Endothelial cell of umbilical vein (primary cell): ENCODE data around the gene ISX. TPM values are rescaled to one million over a fixed set of nuclear protein-coding genes. Genes with fewer than 3 reads are reported as not detected.

Source experiments
- BruUV-seq: library from RNA; stranded (reverse); fragments of 400-500 nt; replicated peaks from 2 replicates; lab custom pipeline; 2021; lab: Mats Ljungman, UMichigan
- CTCF ChIA-PET: fragments of 300-600, 350-600 bp; sonication (Branson Sonifier 250); formaldehyde crosslinking; loops from one replicate; lab custom pipeline; 2021; ENCODE audit warnings: antibody characterized with exemption, inconsistent platforms; lab: Charles Lee
- POLR2A ChIA-PET: fragments of 300-600, 350-600 bp; sonication (Branson Sonifier 250); formaldehyde crosslinking; loops from one replicate; lab custom pipeline; 2021; ENCODE audit warnings: antibody characterized with exemption, inconsistent platforms; lab: Charles Lee
- DNase-seq: peaks from one replicate; pipeline ENCODE4 v3.0.0-alpha.2; 2011; ENCODE audit warnings: low read depth, low spot score
- FAIRE-seq: peaks from 2 replicates; lab custom pipeline; 2011; peaks lifted over from hg19 to GRCh38; lab: Jason Lieb, UNC
- H2AFZ ChIP-seq: 2 replicates; pipeline ENCODE4 v1.6.0; 2012; ENCODE audit warnings: low read depth, low read length, control low read depth, inconsistent platforms
- H3K27ac ChIP-seq: 2 replicates; pipeline ENCODE4 v1.5.1; 2011; ENCODE audit warnings: low read depth, mild to moderate bottlenecking, control low read depth, low read length, moderate library complexity; ENCODE audit not compliant: insufficient read depth
- H3K27me3 ChIP-seq, 2 experiments: 2 replicates each; pipeline versions ENCODE4 v1.6.0 to v1.6.1; 2011; ENCODE audit warnings: low read length in 2 of 2, mixed read lengths in 1 of 2; ENCODE audit not compliant: control insufficient read depth in 2 of 2, insufficient read depth in 2 of 2
- H3K36me3 ChIP-seq, 2 experiments: 2 replicates in 1 of 2; 3 replicates in 1 of 2; pipeline ENCODE4 v1.5.1; 2011; ENCODE audit warnings: low read length in 2 of 2, mild to moderate bottlenecking in 1 of 2, moderate library complexity in 1 of 2; ENCODE audit not compliant: control insufficient read depth in 2 of 2, insufficient read depth in 2 of 2; ENCODE audit errors: extremely low read depth in 1 of 2
- H3K4me1 ChIP-seq: 3 replicates; pipeline ENCODE4 v1.5.1; 2011; ENCODE audit warnings: mild to moderate bottlenecking, low read length; ENCODE audit not compliant: control insufficient read depth, insufficient read depth; ENCODE audit errors: extremely low read depth
- H3K4me2 ChIP-seq: 2 replicates; pipeline ENCODE4 v1.6.1; 2011; ENCODE audit warnings: low read length, control low read depth, mixed read lengths; ENCODE audit not compliant: insufficient read depth
- H3K4me3 ChIP-seq, 3 experiments: fragments of 200-600 bp in 1 of 3; sonication (generic), shearing (Covaris generic) in 1 of 3; replicated peaks in 1 of 3; 2 replicates each; pipeline ENCODE4 v1.5.1; 2011 to 2016; ENCODE audit warnings: control low read depth in 3 of 3, low read length in 3 of 3, mild to moderate bottlenecking in 2 of 3, inconsistent platforms in 1 of 3, low read depth in 1 of 3, moderate library complexity in 1 of 3; ENCODE audit not compliant: insufficient read depth in 1 of 3
- H3K79me2 ChIP-seq: 2 replicates; pipeline ENCODE4 v1.6.0; 2012; ENCODE audit warnings: low read length, inconsistent platforms; ENCODE audit not compliant: control insufficient read depth, insufficient read depth
- H3K9ac ChIP-seq: replicated peaks from 2 replicates; pipeline ENCODE3; 2011; ENCODE audit warnings: low read length, control low read depth; ENCODE audit not compliant: insufficient read depth; ENCODE audit errors: extremely low read depth
- H3K9me1 ChIP-seq: replicated peaks from 3 replicates; pipeline ENCODE4 v1.6.0; 2011; ENCODE audit warnings: mild to moderate bottlenecking, low read length; ENCODE audit not compliant: control insufficient read depth, insufficient read depth; ENCODE audit errors: extremely low read depth
- H3K9me3 ChIP-seq: replicated peaks from 2 replicates; pipeline ENCODE4 v1.5.1; 2012; ENCODE audit warnings: low read length, inconsistent platforms; ENCODE audit not compliant: control insufficient read depth, insufficient read depth
- H4K20me1 ChIP-seq: replicated peaks from 2 replicates; pipeline ENCODE3; 2011; ENCODE audit warnings: mild to moderate bottlenecking, low read length; ENCODE audit not compliant: control insufficient read depth, insufficient read depth; ENCODE audit errors: extremely low read depth
- EZH2 ChIP-seq: IDR thresholded peaks from 2 replicates; pipeline ENCODE4 v1.6.1; 2012; ENCODE audit warnings: borderline replicate concordance, low read depth, mild to moderate bottlenecking, moderate library complexity, low read length, inconsistent platforms; ENCODE audit not compliant: severe bottlenecking
- FOS ChIP-seq: IDR thresholded peaks from 2 replicates; pipeline ENCODE4 v1.6.1; 2011; ENCODE audit warnings: mild to moderate bottlenecking, low read length, moderate library complexity, borderline replicate concordance; ENCODE audit not compliant: insufficient read depth
- GATA2 ChIP-seq: IDR thresholded peaks from 2 replicates; pipeline ENCODE4 v1.7.0; 2011; ENCODE audit warnings: low read depth, mild to moderate bottlenecking, moderate library complexity, mixed read lengths, low read length; ENCODE audit not compliant: insufficient read length, insufficient read depth
- JUN ChIP-seq: IDR thresholded peaks from 2 replicates; pipeline ENCODE4 v1.6.1; 2011; ENCODE audit warnings: borderline replicate concordance, low read depth; ENCODE audit not compliant: insufficient read length, insufficient read depth
- MAX ChIP-seq: IDR thresholded peaks from 2 replicates; pipeline ENCODE4 v1.6.1; 2011; ENCODE audit not compliant: insufficient read depth, insufficient read length
- MYC ChIP-seq: IDR thresholded peaks from one replicate; pipeline ENCODE4 v1.6.1; 2011; ENCODE audit warnings: mild to moderate bottlenecking, low read depth, low read length
- POLR2A ChIP-seq: IDR thresholded peaks from 2 replicates; pipeline ENCODE4 v1.6.1; 2012; ENCODE audit warnings: low read depth, mild to moderate bottlenecking, control low read depth, low read length
- POLR2AphosphoS5 ChIP-seq: IDR thresholded peaks from 2 replicates; pipeline ENCODE4 v1.6.1; 2012; ENCODE audit warnings: low read depth, mild to moderate bottlenecking, control low read depth, low read length, moderate library complexity; ENCODE audit not compliant: insufficient read depth
- dilution Hi-C: fragments of 300-500 bp; cut with MboI; formaldehyde crosslinking; loops from one replicate; pipeline ENCODE4 v1.15.0; 2019; ENCODE audit warnings: low sequenced_read_pairs; ENCODE audit not compliant: extremely low pct_ligation_motif_present
- intact Hi-C: fragments of 100-400 bp; cut with micrococcal nuclease; formaldehyde crosslinking; loops from one replicate; pipeline ENCODE4 v1.10.0; 2022
- polyA plus RNA-seq, 4 experiments: library from polyadenylated mRNA; depleted of rRNA in 3 of 4; stranded (reverse) in 3 of 4; unstranded in 1 of 4; fragments of >200 nt; gene quantifications; 2 replicates each; pipeline versions ENCODE4 v1.2.1 to v1.2.3, GENCODE V29; 2011 to 2012; ENCODE audit warnings: missing spikeins in 1 of 4
- total RNA-seq: library from RNA; stranded (reverse); gene quantifications from 2 replicates; pipeline ENCODE4 v1.2.3, GENCODE V29; 2021
- TF ChIP-seq, protein P1 (sequence below), 2 donors: IDR thresholded peaks; 1 replicate in 1 of 2; 2 replicates in 1 of 2; pipeline ENCODE4 v1.5.1; 2011; ENCODE audit warnings: low read length in 2 of 2, mild to moderate bottlenecking in 2 of 2, moderate library complexity in 2 of 2, control low read depth in 1 of 2, inconsistent platforms in 1 of 2, low read depth in 1 of 2; ENCODE audit not compliant: insufficient read depth in 1 of 2; ENCODE audit errors: extremely low read depth in 1 of 2

ISX gene
- total and polyA plus RNA-seq, 2 donors (not counting 3 experiments of a cell fraction or from before 2014, with no cell fraction given) = not detected

- no peaks in the 10 kb centered on the region for H3K79me2 ChIP-seq
- H3K9me3 ChIP-seq = peaks cover 4% of the 10 kb centered on the region
- no peaks in the 10 kb centered on the region for H3K9me1 ChIP-seq
- no peak overlapping the region for H2AFZ ChIP-seq
- ChIA-PET POLR2A (no interaction called here), CTCF (no interaction called here)
- dilution Hi-C loops (no loop called here), intact Hi-C loops (no loop called here)
- FAIRE-seq (no peak), DNase-seq (no peak)
- no peaks in the 10 kb centered on the region for H3K36me3 ChIP-seq
- no peak overlapping the region for H3K4me3 ChIP-seq
- TF ChIP-seq POLR2A (no peak), MAX (no peak), POLR2AphosphoS5 (no peak), JUN (no peak), FOS (no peak), GATA2 (no peak), MYC (no peak), EZH2 (no peak)
- TF ChIP-seq, protein P1, sequence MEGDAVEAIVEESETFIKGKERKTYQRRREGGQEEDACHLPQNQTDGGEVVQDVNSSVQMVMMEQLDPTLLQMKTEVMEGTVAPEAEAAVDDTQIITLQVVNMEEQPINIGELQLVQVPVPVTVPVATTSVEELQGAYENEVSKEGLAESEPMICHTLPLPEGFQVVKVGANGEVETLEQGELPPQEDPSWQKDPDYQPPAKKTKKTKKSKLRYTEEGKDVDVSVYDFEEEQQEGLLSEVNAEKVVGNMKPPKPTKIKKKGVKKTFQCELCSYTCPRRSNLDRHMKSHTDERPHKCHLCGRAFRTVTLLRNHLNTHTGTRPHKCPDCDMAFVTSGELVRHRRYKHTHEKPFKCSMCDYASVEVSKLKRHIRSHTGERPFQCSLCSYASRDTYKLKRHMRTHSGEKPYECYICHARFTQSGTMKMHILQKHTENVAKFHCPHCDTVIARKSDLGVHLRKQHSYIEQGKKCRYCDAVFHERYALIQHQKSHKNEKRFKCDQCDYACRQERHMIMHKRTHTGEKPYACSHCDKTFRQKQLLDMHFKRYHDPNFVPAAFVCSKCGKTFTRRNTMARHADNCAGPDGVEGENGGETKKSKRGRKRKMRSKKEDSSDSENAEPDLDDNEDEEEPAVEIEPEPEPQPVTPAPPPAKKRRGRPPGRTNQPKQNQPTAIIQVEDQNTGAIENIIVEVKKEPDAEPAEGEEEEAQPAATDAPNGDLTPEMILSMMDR (IDR thresholded peaks at IDR 0.05; ENCODE audit: extremely low read depth in 1 of 2, insufficient read depth in 1 of 2, low read depth in 1 of 2, low read length in 2 of 2) = no peak
- H3K4me2 ChIP-seq = no peak overlapping the region
- H3K9ac ChIP-seq = no peak overlapping the region
- H4K20me1 ChIP-seq = no peaks in the 10 kb centered on the region
- H3K27ac ChIP-seq = no peak overlapping the region
- no TSS peak for BruUV-seq
- no peaks in the 10 kb centered on the region for H3K4me1 ChIP-seq
- H3K27me3 ChIP-seq = no peaks in the 10 kb centered on the region
Observed at GRCh38 chr22:35018995-35019394, 47.0 kb upstream of the ISX start.
